ENCODE measurements around the gene ADGRE2. TPM values are rescaled to one million over a fixed set of nuclear protein-coding genes. Genes with fewer than 3 reads are reported as not detected.
A peak's percentile ranks its signal among the peaks of the same experiment; 100 is the strongest.

The ADGRE2 gene
- total and polyA plus RNA-seq, 4 donors: 2.8 to 40.2 (median 14.9) TPM

GRCh38 chr19:14817052-14817451 is 38.7 kb upstream of the ADGRE2 start:
- TF ChIP-seq, protein P1, sequence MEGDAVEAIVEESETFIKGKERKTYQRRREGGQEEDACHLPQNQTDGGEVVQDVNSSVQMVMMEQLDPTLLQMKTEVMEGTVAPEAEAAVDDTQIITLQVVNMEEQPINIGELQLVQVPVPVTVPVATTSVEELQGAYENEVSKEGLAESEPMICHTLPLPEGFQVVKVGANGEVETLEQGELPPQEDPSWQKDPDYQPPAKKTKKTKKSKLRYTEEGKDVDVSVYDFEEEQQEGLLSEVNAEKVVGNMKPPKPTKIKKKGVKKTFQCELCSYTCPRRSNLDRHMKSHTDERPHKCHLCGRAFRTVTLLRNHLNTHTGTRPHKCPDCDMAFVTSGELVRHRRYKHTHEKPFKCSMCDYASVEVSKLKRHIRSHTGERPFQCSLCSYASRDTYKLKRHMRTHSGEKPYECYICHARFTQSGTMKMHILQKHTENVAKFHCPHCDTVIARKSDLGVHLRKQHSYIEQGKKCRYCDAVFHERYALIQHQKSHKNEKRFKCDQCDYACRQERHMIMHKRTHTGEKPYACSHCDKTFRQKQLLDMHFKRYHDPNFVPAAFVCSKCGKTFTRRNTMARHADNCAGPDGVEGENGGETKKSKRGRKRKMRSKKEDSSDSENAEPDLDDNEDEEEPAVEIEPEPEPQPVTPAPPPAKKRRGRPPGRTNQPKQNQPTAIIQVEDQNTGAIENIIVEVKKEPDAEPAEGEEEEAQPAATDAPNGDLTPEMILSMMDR (IDR thresholded peaks at IDR 0.05; ENCODE audit: control extremely low read depth, extremely low read depth): no peak
- Histone ChIP-seq H3K4me3 (no peak overlapping the region), H3K36me3 (ENCODE audit: control insufficient read depth in 4 of 4, insufficient read depth in 4 of 4, low read length in 4 of 4) (no peaks in the 10 kb centered on the region), H3K27me3 (ENCODE audit: control insufficient read depth in 3 of 3, insufficient read depth in 3 of 3, low read length in 2 of 3) (no peaks in the 10 kb centered on the region), H3K9me3 (ENCODE audit: control insufficient read depth in 4 of 4, insufficient read depth in 3 of 4, low read length in 3 of 4) (no peaks in the 10 kb centered on the region), H3K9ac (ENCODE audit: insufficient read depth in 1 of 2, low read length in 2 of 2) (no peak overlapping the region), H3K27ac (ENCODE audit: low read depth in 1 of 2, low read length in 1 of 2) (no peak overlapping the region), H3K4me1 (ENCODE audit: control insufficient read depth in 5 of 5, insufficient read depth in 5 of 5, low read length in 5 of 5) (no peaks in the 10 kb centered on the region)
- ATAC-seq (ENCODE audit: insufficient read depth, low FRiP score) (no peak), DNase-seq (no peak)
- WGBS, 2 donors: 75 to 78% methylated on average over 3 of the region's 3 CpGs

DNA sequence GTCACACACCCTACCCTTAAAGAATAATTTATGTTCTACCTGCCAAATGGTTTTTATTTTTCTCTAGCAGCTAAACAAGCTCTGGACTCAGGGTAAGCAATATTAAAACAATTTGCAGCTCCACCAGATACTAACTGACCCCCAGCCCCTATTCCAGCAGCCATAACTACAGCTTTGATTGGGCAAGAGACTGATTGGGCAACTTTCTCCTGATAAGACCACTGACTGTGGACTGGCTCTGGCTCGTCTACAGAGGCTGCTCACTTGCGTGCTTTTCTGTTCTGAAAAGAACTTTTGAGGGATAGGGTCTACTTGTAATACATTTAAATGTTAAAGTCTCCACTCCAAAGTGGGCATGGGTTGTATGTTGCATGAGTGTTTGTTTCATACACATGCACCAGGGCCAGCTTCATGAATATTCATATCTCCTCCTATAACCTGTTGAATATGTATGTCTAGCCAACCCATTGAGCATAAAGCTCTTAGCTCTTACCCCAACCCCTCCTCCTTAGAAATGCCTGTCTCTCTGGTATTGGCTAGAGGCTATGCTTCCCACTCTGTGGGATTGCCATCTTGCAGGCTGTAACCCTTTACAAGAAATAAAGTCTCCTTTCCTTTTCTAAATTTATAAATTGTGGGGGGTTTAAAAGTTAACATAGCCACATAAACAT is 36.8 kb upstream of the ADGRE2 start:
- TF ChIP-seq, protein P1 (IDR thresholded peaks at IDR 0.05; ENCODE audit: control extremely low read depth, extremely low read depth): no peak
- no peaks in the 10 kb centered on the region for H3K4me1 ChIP-seq (ENCODE audit: control insufficient read depth in 5 of 5, insufficient read depth in 5 of 5, low read length in 5 of 5)
- WGBS, 2 donors: 44 to 57% methylated on average over 2 of the region's 2 CpGs
- H3K27ac ChIP-seq (ENCODE audit: low read depth in 1 of 2, low read length in 1 of 2): no peak overlapping the region
- DNase-seq: peak in 1 of 3 donors; percentile 32
- no peak overlapping the region for H3K9ac ChIP-seq (ENCODE audit: insufficient read depth in 1 of 2, low read length in 2 of 2)
- no peaks in the 10 kb centered on the region for H3K36me3 ChIP-seq (ENCODE audit: control insufficient read depth in 4 of 4, insufficient read depth in 4 of 4, low read length in 4 of 4)
- no peak for ATAC-seq (ENCODE audit: insufficient read depth, low FRiP score)
- no peaks in the 10 kb centered on the region for H3K27me3 ChIP-seq (ENCODE audit: control insufficient read depth in 3 of 3, insufficient read depth in 3 of 3, low read length in 2 of 3)
- no peak overlapping the region for H3K4me3 ChIP-seq
- H3K9me3 ChIP-seq (ENCODE audit: control insufficient read depth in 4 of 4, insufficient read depth in 3 of 4, low read length in 3 of 4): no peaks in the 10 kb centered on the region

DNA sequence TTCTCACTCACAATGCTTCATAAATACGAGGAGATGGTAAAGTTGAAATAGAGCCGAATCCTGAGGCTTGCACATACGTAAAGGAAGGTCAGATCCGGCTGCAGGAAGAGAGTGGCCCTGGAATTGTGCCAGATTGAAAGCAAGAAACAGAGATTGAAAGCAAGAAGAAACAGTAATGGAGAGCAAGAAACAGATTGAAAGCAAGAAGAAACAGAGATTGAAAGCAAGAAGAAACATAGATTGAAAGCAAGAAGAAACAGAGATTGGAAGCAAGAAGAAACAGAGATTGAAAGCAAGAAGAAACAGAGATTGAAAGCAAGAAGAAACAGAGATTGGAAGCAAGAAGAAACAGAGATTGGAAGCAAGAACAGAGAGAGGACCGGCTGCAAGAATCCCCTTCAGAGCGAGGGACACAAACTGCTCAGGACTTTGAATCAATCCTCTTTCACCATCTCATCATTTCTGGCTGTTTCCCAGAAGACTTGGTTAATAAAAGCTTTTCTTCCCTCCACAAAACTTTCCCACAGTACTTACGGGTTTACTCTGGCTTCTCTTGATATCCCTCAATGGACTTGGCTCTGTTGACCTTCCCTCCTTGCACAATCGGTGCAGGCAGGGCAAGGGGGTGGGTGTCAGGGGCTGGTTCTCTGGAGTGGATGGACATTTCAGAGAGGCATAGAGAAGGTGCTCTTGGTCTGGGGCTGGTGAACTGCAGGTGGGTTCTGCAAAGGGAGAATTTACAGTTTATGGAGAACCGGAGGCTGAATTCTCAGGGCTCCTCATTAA is 31.1 kb upstream of the ADGRE2 start:
- Histone ChIP-seq H3K36me3 (ENCODE audit: control insufficient read depth in 4 of 4, insufficient read depth in 4 of 4, low read length in 4 of 4) (no peaks in the 10 kb centered on the region), H3K4me3 (no peak overlapping the region), H3K9ac (ENCODE audit: insufficient read depth in 1 of 2, low read length in 2 of 2) (no peak overlapping the region), H3K27ac (ENCODE audit: low read depth in 1 of 2, low read length in 1 of 2) (no peak overlapping the region), H3K4me1 (ENCODE audit: control insufficient read depth in 5 of 5, insufficient read depth in 5 of 5, low read length in 5 of 5) (no peaks in the 10 kb centered on the region), H3K27me3 (ENCODE audit: control insufficient read depth in 3 of 3, insufficient read depth in 3 of 3, low read length in 2 of 3) (no peaks in the 10 kb centered on the region), H3K9me3 (ENCODE audit: control insufficient read depth in 4 of 4, insufficient read depth in 3 of 4, low read length in 3 of 4) (no peaks in the 10 kb centered on the region)
- ATAC-seq (ENCODE audit: insufficient read depth, low FRiP score) (no peak), DNase-seq (no peak)
- WGBS, 2 donors: 38 to 59% methylated on average over 9 of the region's 9 CpGs
- TF ChIP-seq, protein P1 (IDR thresholded peaks at IDR 0.05; ENCODE audit: control extremely low read depth, extremely low read depth): no peak

All from lung (tissue), 12 donors.